ENCODE data around the gene SIGLEC9. TPM values are rescaled to one million over a fixed set of nuclear protein-coding genes. Genes with fewer than 3 reads are reported as not detected.

Gene SIGLEC9
- total and polyA plus RNA-seq, 2 of the 8 experiments (the other 6 are each of a cell fraction or from before 2014, with no cell fraction given): not detected

DNA sequence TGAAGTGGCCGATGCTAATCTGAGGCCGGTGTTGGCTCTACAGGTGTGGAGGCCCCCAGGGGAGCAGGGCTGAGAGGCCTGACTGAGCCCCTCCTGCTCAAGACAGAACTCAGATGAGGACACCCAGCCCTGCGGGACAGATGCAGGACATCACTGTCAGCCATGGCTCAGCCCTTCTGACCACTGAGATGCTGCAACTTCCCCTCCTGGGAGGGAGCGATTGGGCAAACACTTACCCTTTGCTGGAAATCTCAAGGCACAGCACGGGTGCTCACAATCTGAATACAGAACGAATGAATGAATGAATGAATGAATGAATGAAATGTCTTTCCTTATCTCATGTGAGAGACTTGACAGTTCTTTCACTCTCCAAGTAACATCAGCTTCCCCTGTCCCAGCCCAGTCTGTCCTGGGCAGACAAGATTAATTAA lies 13.9 kb downstream of the SIGLEC9 start:
- no peaks in the 10 kb centered on the region for H3K36me3 ChIP-seq (ENCODE audit: control insufficient read depth in 2 of 4, insufficient read depth in 4 of 4, low read length in 3 of 4)
- no peaks in the 10 kb centered on the region for H4K20me1 ChIP-seq (replicated peaks in 1 of 2; ENCODE audit: control insufficient read depth in 1 of 2, insufficient read depth in 2 of 2, low read length in 2 of 2)
- H3K56ac ChIP-seq (replicated peaks; ENCODE audit: insufficient read length, low read depth, low read length): no peak overlapping the region
- H2AFZ ChIP-seq (ENCODE audit: low read length): no peak overlapping the region
- H2AK5ac ChIP-seq (ENCODE audit: low read depth, low read length): no peak overlapping the region
- no peak for DNase-seq (ENCODE audit: low read depth in 1 of 2, low spot score in 2 of 2)
- no peaks in the 10 kb centered on the region for H3K27me3 ChIP-seq (replicated peaks in 1 of 4; ENCODE audit: control insufficient read depth in 3 of 4, extremely low read depth in 1 of 4, insufficient read depth in 3 of 4, low read length in 3 of 4)
- no peak overlapping the region for H3K4ac ChIP-seq (replicated peaks; ENCODE audit: insufficient read length, low read depth, low read length)
- no peak overlapping the region for H2BK5ac ChIP-seq (ENCODE audit: low read depth, low read length)
- no peak overlapping the region for H3K4me3 ChIP-seq (ENCODE audit: extremely low read depth in 1 of 4, insufficient read depth in 2 of 4, low read depth in 3 of 4, low read length in 4 of 4)
- H3K27ac ChIP-seq (ENCODE audit: low read depth, low read length): no peak overlapping the region
- H2BK12ac ChIP-seq (ENCODE audit: low read depth, low read length): no peak overlapping the region
- H3K23me2 ChIP-seq (ENCODE audit: low read depth, low read length): no peaks in the 10 kb centered on the region
- no peak overlapping the region for H4K5ac ChIP-seq (ENCODE audit: insufficient read length, low read depth, low read length)
- H3K9ac ChIP-seq (replicated peaks in 1 of 4; ENCODE audit: extremely low read depth in 1 of 4, low read depth in 3 of 4, low read length in 3 of 4): no peak overlapping the region
- H3K18ac ChIP-seq (ENCODE audit: extremely low read depth, low read length): no peak overlapping the region
- POLR2A ChIA-PET (ENCODE audit: partially characterized antibody): interaction anchor here (1.1 kb wide), 1 partner anchor 10 kb away, joined by 4 read pairs; no protein-coding TSS in a partner anchor
- no peak overlapping the region for H3K4me2 ChIP-seq (ENCODE audit: insufficient read depth in 1 of 2, low read depth in 2 of 2, low read length in 2 of 2)
- H3K23ac ChIP-seq (ENCODE audit: insufficient read length): no peak overlapping the region
- WGBS, 2 experiments (ENCODE audit: extremely low coverage in 1 of 2, insufficient coverage in 1 of 2, insufficient read length in 1 of 2, insufficient replicate concordance in 2 of 2, low coverage in 1 of 2, low lambda C conversion rate in 2 of 2, missing lambda C conversion rate in 1 of 2): 92% methylated on average over 6 of the region's 6 CpGs; no CpG with 5 or more reads in 1 of the 2 experiments
- H4K91ac ChIP-seq (replicated peaks; ENCODE audit: insufficient read length, low read length): no peak overlapping the region
- H3K4me1 ChIP-seq (replicated peaks in 1 of 4; ENCODE audit: control insufficient read depth in 3 of 4, insufficient read depth in 4 of 4, low read length in 3 of 4): peaks cover 6 to 14% (median 8%) of the 10 kb centered on the region in 4 experiments; a peak in 5 of 7 replicates
- no peaks in the 10 kb centered on the region for H3K79me2 ChIP-seq (ENCODE audit: control insufficient read depth in 1 of 2, insufficient read depth in 2 of 2, low read length in 2 of 2)
- no peak overlapping the region for H4K8ac ChIP-seq (ENCODE audit: extremely low read depth, insufficient read depth, low read length)
- FAIRE-seq: no peak
- CTCF ChIA-PET (ENCODE audit: partially characterized antibody): interaction anchor here (1.2 to 1.6 kb wide), 3 partner anchors 8 to 301 kb away, joined by 3 to 6 read pairs (median 4); no protein-coding TSS in a partner anchor
- no peak overlapping the region for H2BK120ac ChIP-seq (replicated peaks; ENCODE audit: low read depth, low read length)
- H3K9me3 ChIP-seq (ENCODE audit: insufficient read depth in 2 of 2, low read depth in 1 of 2, low read length in 1 of 2): no peaks in the 10 kb centered on the region
- no peak overlapping the region for H3K14ac ChIP-seq (ENCODE audit: insufficient read length)
- no peak overlapping the region for H2BK20ac ChIP-seq (ENCODE audit: low read length)
- no peaks in the 10 kb centered on the region for H3K79me1 ChIP-seq (ENCODE audit: low read depth, low read length)
- no peak overlapping the region for H2BK15ac ChIP-seq (ENCODE audit: low read length)
- TF ChIP-seq YY1 (IDR thresholded peaks at IDR 0.05; ENCODE audit: low read depth, low read length) (no peak), NANOG (IDR thresholded peaks at IDR 0.05; ENCODE audit: insufficient read depth, low read depth, low read length, poor library complexity, severe bottlenecking) (no peak), SUZ12 (IDR thresholded peaks at IDR 0.05; ENCODE audit: low read length) (no peak), RAD21 (IDR thresholded peaks at IDR 0.05 in 1 of 2, conservative IDR thresholded peaks at IDR 0.05 in 1 of 2; ENCODE audit: low read depth in 2 of 2, low read length in 2 of 2) (no peak), TAF1 (IDR thresholded peaks at IDR 0.05; ENCODE audit: low read depth, low read length) (no peak), BCL11A (IDR thresholded peaks at IDR 0.05; ENCODE audit: low read depth in 2 of 2, low read length in 2 of 2) (no peak), KDM5A (IDR thresholded peaks at IDR 0.05; ENCODE audit: low read length) (no peak), HDAC6 (IDR thresholded peaks at IDR 0.05; ENCODE audit: low read depth, low read length) (no peak), CREB1 (IDR thresholded peaks at IDR 0.05) (no peak), EGR1 (IDR thresholded peaks at IDR 0.05; ENCODE audit: borderline replicate concordance, low read depth, low read length) (no peak), EP300 (IDR thresholded peaks at IDR 0.05; ENCODE audit: borderline replicate concordance in 1 of 2, low read depth in 2 of 2, low read length in 2 of 2) (no peak), CBX8 (IDR thresholded peaks at IDR 0.05; ENCODE audit: borderline replicate concordance, low read depth, low read length) (no peak), SP1 (IDR thresholded peaks at IDR 0.05; ENCODE audit: low read depth, low read length) (no peak)
- TF ChIP-seq, protein P1, sequence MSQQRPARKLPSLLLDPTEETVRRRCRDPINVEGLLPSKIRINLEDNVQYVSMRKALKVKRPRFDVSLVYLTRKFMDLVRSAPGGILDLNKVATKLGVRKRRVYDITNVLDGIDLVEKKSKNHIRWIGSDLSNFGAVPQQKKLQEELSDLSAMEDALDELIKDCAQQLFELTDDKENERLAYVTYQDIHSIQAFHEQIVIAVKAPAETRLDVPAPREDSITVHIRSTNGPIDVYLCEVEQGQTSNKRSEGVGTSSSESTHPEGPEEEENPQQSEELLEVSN (IDR thresholded peaks at IDR 0.05): no peak

Data from H1 (cell line).